Endothelial cell of hepatic sinusoid (primary cell): ENCODE data around the gene COL4A2.

Experiments
- in situ Hi-C: cut with HindIII; loops from 2 replicates; pipeline ENCODE4 v1.10.0; 2017; ENCODE audit warnings: low sequenced_read_pairs

Gene COL4A2

GRCh38 chr13:110272227-110272626, 34.9 kb upstream of the COL4A2 start:
- in situ Hi-C loops, result no loop called here

- in situ Hi-C loops, result no loop called here
Measured at GRCh38 chr13:110272651-110273050, 34.4 kb upstream of the COL4A2 start.

GRCh38 chr13:110273254-110273653, 33.8 kb upstream of the COL4A2 start:
- in situ Hi-C loops, result no loop called here

- in situ Hi-C loops, result no loop called here
Measured at GRCh38 chr13:110274687-110275086, 32.4 kb upstream of the COL4A2 start.

DNA sequence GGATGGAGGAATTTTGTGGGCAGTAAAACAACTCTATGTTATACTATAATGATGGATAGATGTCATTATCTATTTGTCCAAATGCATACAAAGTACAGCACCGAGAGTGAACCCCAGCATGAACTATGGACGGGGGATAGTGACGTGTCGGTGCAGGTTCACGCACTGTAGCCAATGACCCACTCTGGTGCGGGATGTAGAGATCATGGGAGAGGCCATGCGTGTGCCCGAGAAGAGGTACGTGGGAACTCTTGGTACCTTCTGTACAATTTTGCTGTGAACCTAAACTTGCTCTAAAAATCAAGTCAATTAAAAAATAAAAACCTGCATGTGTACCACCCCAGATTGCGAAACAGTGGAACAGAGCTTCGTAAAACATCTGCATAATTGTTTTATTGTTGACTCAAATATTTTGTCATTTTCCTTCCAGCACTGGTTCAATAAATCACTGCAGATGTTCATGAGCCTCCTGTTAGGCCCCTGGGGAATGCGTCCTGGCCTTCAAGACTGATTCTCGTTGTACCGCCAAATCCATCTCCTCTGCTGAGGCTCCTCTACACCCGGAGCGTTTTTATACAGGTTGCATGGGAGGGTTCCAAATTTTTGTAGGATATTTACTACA, 31.0 kb upstream of the COL4A2 start:
- in situ Hi-C loops, result no loop called here

DNA sequence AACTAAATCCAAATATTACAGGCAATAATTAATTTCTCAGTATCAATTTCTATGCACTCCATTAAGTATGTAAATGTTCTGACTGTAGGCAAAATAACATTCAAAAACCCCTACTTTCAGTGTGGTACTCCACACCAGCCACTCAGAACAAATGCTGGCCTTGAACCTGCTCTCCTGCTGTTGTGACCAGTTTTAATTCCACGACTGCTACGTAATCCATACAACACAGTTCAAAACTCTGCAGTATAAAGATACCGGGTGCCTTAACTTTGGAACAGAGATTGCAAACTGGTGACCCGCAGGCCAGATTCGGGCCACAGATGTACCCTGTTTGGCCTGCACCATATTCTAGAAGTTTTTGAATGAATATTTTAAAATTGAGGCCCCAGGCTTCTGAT, 30.5 kb upstream of the COL4A2 start:
- in situ Hi-C loops, result no loop called here

GRCh38 chr13:110277357-110277975, 29.6 kb upstream of the COL4A2 start:
- in situ Hi-C loops, result no loop called here

DNA sequence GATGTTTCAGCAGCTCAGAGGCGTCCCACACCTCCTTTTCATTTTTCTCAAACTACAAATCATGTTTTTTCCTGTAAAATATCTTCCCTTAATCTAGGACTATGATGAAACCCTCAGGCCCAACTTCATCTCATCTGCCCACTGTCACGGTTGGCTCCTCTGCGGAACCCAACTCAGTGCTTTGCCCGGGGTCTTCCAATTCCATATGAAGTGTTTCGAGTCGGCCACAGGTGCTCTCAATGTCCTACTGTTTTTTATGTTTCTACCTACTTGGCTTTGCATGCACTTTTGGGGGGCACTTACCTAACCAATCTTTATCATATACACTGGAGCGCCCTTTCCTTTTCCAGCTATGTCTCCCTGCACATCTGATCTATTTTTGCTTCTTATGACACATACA, 28.2 kb upstream of the COL4A2 start:
- in situ Hi-C loops, result no loop called here

DNA sequence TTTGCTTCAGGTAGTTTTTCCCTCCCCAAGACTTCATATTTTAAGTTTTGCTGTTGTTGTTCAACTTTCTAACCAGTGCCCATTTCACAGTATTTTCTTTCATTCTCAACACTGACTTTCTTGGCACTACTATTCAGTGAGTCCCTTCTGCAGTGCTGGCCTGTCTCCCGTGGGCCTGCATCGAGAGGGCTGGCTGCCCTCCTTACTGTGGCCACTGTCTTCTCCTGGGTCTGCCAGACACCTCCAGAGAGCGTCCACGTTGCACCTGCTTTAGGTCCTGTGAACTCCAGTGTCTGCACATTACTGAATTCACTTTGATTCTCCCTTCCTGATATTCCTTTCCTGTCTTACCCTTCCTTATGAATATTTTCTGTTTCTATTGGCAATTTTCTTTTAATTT, 27.4 kb upstream of the COL4A2 start:
- in situ Hi-C loops, result loop anchor here (5.0 kb wide), 1 partner anchor 32 kb away; no protein-coding TSS in a partner anchor

- in situ Hi-C loops, result loop anchor here (5.0 kb wide), 1 partner anchor 33 kb away; no protein-coding TSS in a partner anchor
Measured at GRCh38 chr13:110280231-110280813, 26.8 kb upstream of the COL4A2 start.

DNA sequence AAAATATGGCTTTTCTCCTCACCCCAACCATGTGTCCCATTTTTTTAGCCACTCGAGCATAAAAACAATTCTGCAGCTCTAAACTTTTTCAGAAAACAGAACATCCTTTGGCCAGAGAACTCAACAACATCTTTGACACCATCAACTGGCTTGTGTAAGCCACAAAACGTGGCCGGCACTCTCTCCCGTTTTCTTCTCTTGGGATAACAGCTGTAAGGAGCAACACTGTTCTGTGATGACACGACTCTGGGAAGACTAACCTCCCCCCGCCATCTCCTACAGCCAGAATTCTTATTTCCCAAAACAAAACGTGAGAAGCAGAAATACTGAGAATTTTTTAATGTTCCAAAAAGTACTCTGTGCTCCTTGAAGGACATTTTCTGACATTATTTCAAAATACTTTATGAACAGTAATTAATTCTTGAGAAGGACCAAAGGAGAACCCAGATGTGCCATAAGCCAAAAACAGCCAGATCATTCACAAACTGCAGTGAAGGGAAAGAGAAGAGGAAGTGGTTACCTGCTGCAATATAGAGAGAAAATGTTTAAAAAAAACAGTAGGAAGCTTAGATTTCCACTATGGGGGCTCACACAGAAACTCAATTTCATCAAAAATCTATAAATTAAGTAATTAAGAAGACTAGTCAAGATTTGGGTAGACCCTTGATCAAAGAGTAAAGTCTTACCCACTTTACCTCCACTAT, 25.9 kb upstream of the COL4A2 start:
- in situ Hi-C loops, result loop anchor here (5.0 kb wide), 1 partner anchor 34 kb away; no protein-coding TSS in a partner anchor

DNA sequence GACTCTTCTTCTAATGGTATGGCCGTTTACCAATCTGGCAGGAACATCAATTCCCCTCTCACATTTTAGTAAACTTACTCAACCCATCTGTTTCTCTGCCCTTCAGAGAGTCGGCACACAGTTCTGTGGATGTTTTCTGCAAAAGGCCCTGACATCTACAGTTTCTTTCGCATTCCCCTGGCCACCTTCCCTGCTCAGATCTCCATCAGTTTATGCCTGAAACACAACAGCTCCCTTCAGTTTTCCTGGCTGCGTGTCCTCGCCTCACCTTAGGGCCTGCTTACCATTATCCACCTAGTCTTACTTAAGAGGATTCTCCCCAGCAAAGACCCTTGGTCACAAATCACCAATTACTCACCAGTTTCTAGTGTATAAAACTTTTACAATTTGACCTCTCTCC, 25.3 kb upstream of the COL4A2 start:
- in situ Hi-C loops, result loop anchor here (5.0 kb wide), 1 partner anchor 34 kb away; no protein-coding TSS in a partner anchor

DNA sequence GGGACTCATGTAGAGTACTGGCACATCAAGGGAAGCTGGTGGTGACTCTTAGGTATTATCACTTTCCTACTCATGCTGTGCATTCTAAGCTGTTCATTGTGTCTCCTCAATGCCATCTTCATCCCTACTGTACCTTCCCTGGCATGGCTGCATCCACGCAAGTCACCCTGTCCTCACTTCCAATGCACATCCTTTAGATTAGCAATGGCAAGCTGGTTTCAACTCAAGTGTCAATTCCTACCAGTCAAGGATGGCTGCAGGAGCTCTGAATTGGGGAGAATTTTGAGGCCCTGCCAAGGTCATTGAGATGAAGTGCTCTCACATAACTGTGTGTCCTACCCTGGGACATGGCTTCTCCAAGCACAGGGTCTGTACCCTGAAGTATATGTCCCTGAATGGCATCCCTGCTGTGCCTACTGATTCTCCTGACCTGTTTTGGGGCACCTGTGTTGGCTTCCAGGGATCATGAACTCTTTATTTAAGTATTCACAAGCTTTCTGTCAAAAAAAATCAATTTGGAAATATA, 24.7 kb upstream of the COL4A2 start:
- in situ Hi-C loops, result loop anchor here (5.0 kb wide), 1 partner anchor 35 kb away; no protein-coding TSS in a partner anchor

DNA sequence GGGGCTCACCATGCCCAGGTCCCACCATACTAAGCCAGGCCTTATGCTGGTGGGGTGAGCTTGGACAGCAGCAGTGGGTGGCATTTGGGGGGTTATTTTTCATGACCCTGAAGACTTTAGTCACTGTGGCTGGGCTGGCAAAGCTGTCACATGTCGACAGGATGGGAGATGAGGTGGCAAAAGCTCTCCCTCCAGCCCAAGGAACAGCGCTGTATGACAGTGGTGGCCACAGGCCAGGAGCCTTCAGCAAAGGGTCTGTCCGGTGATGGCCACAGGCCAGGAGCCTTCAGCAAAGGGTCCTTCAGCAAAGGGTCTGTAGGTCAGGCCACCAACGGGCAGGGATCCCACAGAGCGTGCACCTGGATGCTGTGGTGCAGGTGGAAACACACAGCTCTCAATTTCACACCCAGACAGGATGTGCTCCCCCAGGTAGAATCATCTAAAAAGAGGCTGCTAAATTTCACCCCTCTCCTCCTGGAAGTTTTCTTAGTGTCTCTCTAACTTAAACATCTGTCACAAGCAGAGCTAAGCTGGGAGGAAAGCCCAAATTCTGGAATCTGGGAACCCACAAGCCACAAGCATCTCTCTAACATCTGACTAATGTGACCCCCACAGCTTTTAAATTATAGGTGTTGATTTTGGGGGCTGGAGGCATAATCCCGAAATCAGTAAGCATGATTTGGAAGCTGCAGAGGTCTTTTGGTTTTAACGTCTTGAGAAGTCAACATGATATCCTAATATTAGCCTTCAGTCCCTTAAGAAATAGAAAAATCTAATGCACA, 23.2 kb upstream of the COL4A2 start:
- in situ Hi-C loops, result loop anchor here (5.0 kb wide), 1 partner anchor 37 kb away; no protein-coding TSS in a partner anchor

DNA sequence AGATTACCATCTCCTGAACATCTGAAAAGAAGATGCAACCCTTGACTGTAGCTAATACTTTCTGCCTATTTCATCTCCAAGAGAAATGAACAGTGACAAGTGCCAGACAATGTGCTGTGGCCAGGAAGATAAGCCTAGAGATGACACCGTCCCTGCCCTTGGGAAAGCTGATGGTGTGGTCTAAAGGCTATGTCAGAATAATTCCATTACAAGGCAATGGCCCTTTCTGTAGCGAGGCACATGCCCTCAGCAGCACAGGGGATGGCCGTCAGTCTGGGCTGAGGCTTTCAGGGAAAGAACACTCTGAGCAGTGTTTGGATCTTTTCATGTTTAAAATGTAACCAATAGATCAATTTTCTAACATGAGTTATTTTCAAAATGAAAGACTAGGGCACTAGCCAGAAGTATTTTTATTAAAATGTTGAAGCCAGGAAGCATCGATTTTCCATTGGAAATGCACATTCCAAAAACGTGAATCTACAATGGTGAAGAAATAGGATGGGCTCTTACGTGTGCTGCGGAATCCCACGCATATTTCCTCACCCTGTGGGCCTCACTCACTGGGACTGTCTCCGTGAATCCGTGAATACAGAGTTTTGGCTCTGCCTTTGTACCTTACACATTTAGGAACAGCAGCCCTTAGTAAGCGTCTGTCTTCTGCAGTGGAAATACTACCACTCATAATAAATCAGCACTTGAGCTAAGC, 22.2 kb upstream of the COL4A2 start:
- in situ Hi-C loops, result loop anchor here (5.0 kb wide), 1 partner anchor 38 kb away; no protein-coding TSS in a partner anchor

- in situ Hi-C loops, result no loop called here
Measured at GRCh38 chr13:110285991-110286832, 20.9 kb upstream of the COL4A2 start.

DNA sequence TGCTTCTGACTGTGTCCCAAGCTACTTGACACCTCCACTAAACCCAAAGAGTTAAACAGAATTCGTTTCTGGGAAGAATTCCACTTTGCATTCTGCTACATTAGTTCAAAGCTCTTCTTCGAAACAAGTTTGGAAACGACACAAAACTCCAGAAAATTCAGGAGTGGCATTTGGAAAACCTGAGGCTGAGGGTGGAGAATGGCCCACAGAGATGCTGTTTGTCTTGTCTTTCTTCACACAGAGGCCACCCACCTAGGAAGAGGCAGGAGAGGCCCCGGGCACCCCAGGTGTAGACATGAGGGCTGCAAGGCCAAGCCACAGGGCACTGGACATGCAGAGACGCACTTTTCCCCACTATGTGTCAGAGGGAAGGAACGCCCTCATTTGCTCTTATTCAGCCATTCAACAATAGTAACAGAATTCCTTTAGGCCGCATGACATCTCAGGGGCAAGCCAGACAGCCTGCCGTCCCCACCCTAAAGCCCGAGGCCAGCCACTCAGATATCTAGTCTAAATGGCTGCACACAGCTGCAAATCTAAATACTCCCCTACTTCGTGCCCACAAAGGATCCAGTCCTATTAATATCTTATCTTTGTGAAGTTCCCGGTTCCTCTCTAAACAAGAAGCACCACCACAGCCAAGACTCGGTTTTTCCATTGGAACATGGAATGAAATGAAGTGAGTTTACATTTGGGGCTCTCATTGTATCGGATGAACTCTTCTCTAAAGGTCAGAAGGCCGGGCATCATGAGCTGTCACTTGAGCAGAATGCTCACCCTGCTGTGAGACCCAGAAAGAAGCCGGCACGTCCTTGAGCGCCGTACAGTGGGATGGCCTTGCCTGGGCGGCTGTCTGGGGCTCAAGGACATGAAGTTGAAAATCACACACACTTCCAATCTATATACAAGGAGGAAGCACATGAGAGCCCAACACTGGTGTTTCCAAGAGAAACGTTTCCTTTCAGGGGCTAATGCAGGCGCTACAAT, 20.0 kb upstream of the COL4A2 start:
- in situ Hi-C loops, result no loop called here

DNA sequence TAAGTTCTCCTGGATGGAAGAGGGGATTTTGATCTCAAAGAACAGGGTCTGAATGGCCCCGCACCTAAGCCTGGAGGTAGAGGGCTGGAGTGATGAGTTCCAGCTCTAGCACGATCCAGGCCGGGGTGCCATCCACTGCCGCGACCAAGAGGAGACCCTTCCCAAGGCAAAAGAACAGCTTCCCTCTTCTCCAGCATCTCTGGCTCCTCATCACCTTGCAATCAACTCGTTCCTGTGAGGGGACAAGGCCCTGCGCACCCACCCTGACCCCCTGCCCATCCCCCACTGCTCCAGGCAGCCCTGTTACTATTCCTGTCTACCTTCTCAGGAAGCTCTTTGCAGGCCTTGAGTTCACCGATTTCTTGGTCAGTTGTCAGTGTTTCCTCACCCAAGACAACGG, 17.9 kb upstream of the COL4A2 start:
- in situ Hi-C loops, result no loop called here
